Measurements from ENCODE around the gene GALNT9. TPM values are rescaled to one million over a fixed set of nuclear protein-coding genes. Genes with fewer than 3 reads are reported as not detected.

Gene GALNT9
- total and polyA plus RNA-seq, 9 donors = 0.12 to 21.9 (median 1.3) TPM; not detected in 1

DNA sequence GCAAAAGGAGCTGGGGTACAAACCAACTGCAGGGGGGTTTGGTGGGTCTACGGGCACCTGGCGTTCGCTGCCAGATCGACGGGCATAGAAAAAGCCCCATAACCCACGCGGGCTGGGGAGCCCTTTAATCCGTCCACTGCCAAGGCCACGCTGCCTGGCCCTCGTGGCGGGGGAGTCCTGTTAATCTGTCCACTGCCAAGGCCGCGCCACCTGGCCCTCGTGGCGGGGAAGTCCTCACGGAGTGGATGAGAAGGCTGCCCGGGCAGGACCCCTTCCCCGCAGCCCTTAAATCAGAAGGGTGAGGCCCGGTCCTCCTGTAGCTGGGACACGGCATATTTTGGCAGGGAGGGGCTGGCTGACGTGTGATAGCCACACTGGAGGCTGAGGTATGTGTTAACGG lies 99.0 kb downstream of the GALNT9 start:
- H3K4me1 ChIP-seq (ENCODE audit: insufficient read depth) = no peaks in the 10 kb centered on the region
- no peak for TF ChIP-seq POLR2A (IDR thresholded peaks at IDR 0.05)
- TF ChIP-seq, protein P1, sequence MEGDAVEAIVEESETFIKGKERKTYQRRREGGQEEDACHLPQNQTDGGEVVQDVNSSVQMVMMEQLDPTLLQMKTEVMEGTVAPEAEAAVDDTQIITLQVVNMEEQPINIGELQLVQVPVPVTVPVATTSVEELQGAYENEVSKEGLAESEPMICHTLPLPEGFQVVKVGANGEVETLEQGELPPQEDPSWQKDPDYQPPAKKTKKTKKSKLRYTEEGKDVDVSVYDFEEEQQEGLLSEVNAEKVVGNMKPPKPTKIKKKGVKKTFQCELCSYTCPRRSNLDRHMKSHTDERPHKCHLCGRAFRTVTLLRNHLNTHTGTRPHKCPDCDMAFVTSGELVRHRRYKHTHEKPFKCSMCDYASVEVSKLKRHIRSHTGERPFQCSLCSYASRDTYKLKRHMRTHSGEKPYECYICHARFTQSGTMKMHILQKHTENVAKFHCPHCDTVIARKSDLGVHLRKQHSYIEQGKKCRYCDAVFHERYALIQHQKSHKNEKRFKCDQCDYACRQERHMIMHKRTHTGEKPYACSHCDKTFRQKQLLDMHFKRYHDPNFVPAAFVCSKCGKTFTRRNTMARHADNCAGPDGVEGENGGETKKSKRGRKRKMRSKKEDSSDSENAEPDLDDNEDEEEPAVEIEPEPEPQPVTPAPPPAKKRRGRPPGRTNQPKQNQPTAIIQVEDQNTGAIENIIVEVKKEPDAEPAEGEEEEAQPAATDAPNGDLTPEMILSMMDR (IDR thresholded peaks at IDR 0.05) = no peak
- TF ChIP-seq EP300 (IDR thresholded peaks at IDR 0.05) = no peak
- no peak overlapping the region for H3K4me3 ChIP-seq
- 57 to 72% (median 72%) methylated on average over 22 of the region's 22 CpGs for WGBS, 3 donors
- intact Hi-C loops (cut with DNase I) = no loop called here
- no peaks in the 10 kb centered on the region for H3K9me3 ChIP-seq
- H3K36me3 ChIP-seq = no peaks in the 10 kb centered on the region
- no peak for DNase-seq
- H3K27me3 ChIP-seq = no peaks in the 10 kb centered on the region
- H3K27ac ChIP-seq = no peak overlapping the region

DNA sequence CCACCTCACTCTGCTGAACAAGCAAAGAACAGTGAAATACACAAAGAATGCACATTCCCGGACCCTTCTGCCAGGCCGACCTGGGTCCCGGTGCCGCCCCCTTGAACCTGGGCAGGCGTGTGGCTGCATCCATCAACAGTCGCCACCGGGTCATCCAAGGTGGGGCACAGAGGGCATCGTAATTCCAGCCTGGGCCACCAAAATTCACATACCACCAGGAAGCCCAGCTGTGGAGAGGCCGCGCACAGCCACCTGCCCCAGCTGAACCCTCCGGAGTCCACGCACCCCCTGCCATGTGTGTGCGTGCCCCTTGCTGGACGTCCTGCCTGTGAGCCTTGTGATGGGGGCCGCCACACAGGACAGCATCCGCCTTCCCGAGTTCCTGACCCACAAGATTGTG lies 99.5 kb downstream of the GALNT9 start:
- Histone ChIP-seq H3K4me1 (ENCODE audit: insufficient read depth) (no peaks in the 10 kb centered on the region), H3K9me3 (no peaks in the 10 kb centered on the region), H3K4me3 (no peak overlapping the region), H3K27ac (no peak overlapping the region), H3K36me3 (no peaks in the 10 kb centered on the region), H3K27me3 (no peaks in the 10 kb centered on the region)
- WGBS, 3 donors = 84 to 87% (median 86%) methylated on average over 17 of the region's 17 CpGs
- intact Hi-C loops (cut with DNase I) = no loop called here
- TF ChIP-seq EP300 (IDR thresholded peaks at IDR 0.05) (no peak), POLR2A (IDR thresholded peaks at IDR 0.05) (no peak)
- TF ChIP-seq, protein P1 (IDR thresholded peaks at IDR 0.05) = no peak
- no peak for DNase-seq

DNA sequence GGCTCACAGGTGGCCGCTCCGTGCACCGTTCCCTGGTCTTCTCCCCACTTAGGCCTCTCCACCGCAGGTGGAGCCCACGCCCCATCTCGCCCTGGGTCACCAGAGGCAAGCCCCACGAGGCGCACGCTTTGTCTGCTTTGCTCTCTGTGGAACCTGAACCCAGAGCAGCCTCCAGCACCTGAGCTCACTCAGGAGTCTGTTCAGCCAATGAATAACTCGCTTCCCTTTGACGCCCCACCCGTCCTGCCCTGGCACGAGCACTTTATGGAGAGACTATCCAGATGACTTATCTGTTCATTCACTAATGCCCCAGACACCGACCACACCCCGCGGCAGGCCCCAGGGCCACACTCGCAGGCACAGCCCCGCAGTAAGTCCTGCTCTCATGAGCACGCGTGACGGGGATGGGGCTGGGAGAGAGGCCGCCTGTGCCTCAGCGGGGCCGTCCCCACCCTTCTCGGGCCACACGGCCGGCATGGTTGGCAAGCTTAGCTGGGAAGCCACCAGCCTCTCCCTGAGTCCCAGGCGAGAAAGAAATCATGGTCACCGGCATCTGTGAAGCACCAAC lies 100.1 kb downstream of the GALNT9 start:
- TF ChIP-seq, protein P1 (IDR thresholded peaks at IDR 0.05) = no peak
- TF ChIP-seq POLR2A (IDR thresholded peaks at IDR 0.05) (no peak), EP300 (IDR thresholded peaks at IDR 0.05) (no peak)
- intact Hi-C loops (cut with DNase I) = no loop called here
- Histone ChIP-seq H3K36me3 (no peaks in the 10 kb centered on the region), H3K27ac (no peak overlapping the region), H3K4me3 (no peak overlapping the region), H3K9me3 (no peaks in the 10 kb centered on the region), H3K4me1 (ENCODE audit: insufficient read depth) (no peaks in the 10 kb centered on the region), H3K27me3 (no peaks in the 10 kb centered on the region)
- WGBS, 3 donors = 87 to 91% (median 90%) methylated on average over 23 to 29 of the region's 29 CpGs
- no peak for DNase-seq

DNA sequence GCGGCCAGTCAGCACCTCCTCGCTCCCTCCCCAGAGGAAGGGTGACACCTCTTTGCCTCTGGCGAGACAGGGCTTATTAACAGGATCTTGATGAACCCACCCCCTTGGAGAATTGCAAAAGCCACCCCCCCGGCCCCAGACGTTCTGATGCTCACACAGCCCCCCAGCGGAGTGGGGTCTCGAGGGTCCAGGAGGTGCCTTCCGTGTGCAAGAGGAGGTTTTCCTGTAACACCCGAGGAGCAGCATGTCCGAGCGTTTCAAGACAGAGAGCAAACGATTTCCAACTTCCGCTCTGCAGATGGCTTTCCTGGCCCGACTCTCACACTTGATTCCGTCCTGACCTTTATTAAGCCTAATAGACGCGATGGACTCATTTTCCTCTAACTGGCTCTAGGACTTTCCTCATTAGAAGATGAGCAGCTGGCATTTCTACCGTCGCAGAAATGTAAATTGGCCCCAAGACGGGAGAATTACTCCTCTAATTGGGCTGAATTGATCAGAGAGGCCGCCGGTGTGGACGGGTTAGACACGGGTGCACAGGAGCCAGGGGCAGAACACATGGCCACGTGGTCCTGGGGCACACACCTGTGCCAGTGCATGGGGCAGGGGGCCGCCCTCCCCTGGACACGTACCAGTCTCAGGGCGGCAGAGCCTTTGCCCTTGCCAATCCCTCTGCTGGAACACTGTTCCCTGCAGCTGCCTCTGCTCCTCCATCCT lies 100.8 kb downstream of the GALNT9 start:
- intact Hi-C loops (cut with DNase I) = no loop called here
- H3K36me3 ChIP-seq = no peaks in the 10 kb centered on the region
- H3K4me3 ChIP-seq = no peak overlapping the region
- no peaks in the 10 kb centered on the region for H3K4me1 ChIP-seq (ENCODE audit: insufficient read depth)
- 37 to 53% (median 45%) methylated on average over 28 of the region's 28 CpGs for WGBS, 3 donors
- H3K27ac ChIP-seq = no peak overlapping the region
- no peaks in the 10 kb centered on the region for H3K27me3 ChIP-seq
- DNase-seq = no peak
- TF ChIP-seq, protein P1 (IDR thresholded peaks at IDR 0.05) = no peak
- TF ChIP-seq EP300 (IDR thresholded peaks at IDR 0.05) (no peak), POLR2A (IDR thresholded peaks at IDR 0.05) (no peak)
- H3K9me3 ChIP-seq = no peaks in the 10 kb centered on the region

All from ovary (tissue), 9 donors.